Measurements from ENCODE around the gene SLC9A9.

GRCh38 chr3:143367171-143367570 is 481.1 kb downstream of the SLC9A9 start:
- TF ChIP-seq CTCF (IDR thresholded peaks at IDR 0.05) (no peak), EP300 (IDR thresholded peaks at IDR 0.05) (no peak), POLR2AphosphoS5 (IDR thresholded peaks at IDR 0.05) (no peak)

Measured in esophagus muscularis mucosa (tissue), 4 donors.